VCaP (cell line): ENCODE data around the gene AMER3.
"Not testable (repeated sequence)": the region's sequence is repeated elsewhere in the genome, so short reads cannot be mapped to it uniquely, and the experiment has no call there.

ENCODE experiments used
- H3K27ac ChIP-seq: fragments of 450-650 bp; 2 replicates; pipeline ENCODE4 v1.5.1; 2017
- CTCF ChIP-seq: fragments of 450-650 bp; conservative IDR thresholded peaks from 2 replicates; pipeline ENCODE4 v1.5.1; 2017; ENCODE audit warnings: mild to moderate bottlenecking, moderate library complexity

AMER3 gene

GRCh38 chr2:130728007-130728454, 27.3 kb upstream of the AMER3 start:
- peak overlapping the region; percentile 82 for H3K27ac ChIP-seq
- TF ChIP-seq CTCF: no peak

DNA sequence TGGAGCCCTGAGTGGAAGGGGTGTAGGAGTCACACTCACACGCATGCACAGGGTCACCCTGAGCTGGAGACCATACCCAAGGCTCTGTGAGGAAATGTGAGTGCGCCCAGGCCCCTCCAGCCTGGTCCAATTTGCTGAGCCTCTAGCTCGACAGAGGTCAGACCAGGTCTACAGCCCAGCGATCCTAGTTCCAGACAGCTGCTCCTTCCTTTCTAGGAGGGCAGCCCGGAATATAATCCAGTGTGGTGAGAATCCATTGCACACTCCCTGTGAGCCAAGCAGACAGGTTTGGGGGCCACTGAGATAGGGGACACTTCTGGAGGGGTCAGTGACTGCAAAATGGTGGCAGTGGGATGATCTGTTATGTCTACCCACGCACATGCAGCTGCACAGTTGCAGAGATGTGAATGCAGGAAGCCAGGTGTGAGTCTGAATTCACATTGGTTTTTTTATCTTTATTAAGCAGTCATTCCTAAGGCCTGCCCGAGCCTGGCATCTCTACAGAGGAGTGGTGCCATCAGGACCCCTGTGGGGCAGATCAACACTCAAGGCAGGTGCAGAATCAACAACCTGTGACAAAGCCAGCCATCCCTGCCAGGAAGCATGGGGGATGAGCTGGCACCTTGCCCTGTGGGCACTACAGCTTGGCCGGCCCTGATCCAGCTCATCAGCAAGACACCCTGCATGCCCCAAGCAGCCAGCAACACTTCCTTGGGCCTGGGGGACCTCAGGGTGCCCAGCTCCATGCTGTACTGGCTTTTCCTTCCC, 26.6 kb upstream of the AMER3 start, which contains the start of gene GPR148:
Gene GPR148, plus strand, starts transcription at position 522 of the 768 bp plus-strand sequence. Its CDS starts 82 bp downstream, at position 604.
- peak within 1 kb of the TSS; percentile 82 for H3K27ac ChIP-seq

GRCh38 chr2:130729322-130730299, 25.7 kb upstream of the AMER3 start:
- H3K27ac ChIP-seq: no peak overlapping the region
- TF ChIP-seq CTCF: no peak

More for the DNA sequence above, 26.6 kb upstream of the AMER3 start, which contains the start of gene GPR148:
- no peak for TF ChIP-seq CTCF

- H3K27ac ChIP-seq: not testable (repeated sequence)
Measured at GRCh38 chr2:130732257-130732656, 23.1 kb upstream of the AMER3 start.

DNA sequence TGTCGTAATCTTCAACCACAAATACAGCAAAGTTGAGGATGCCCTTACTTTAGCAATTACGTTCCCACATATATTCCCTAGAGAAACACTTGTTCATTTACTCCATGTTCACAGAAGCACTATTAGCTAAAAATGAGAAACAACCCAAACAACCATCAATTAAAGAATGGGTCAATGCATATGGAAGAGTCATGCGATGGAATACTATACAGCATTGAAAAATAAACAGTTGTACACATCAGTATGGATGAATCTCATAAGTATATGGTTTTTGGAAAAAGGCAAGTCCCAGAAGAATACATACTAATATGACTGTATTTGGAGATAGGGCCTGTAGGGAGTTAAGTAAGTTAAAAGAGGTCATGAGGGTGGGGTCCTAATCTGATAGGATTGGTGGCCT, 20.1 kb upstream of the AMER3 start:
- no peak for TF ChIP-seq CTCF
- no peak overlapping the region for H3K27ac ChIP-seq

- no peak for TF ChIP-seq CTCF
- no peak overlapping the region for H3K27ac ChIP-seq
Measured at GRCh38 chr2:130736487-130736886, 18.9 kb upstream of the AMER3 start.

- TF ChIP-seq CTCF: no peak
- no peak overlapping the region for H3K27ac ChIP-seq
Measured at GRCh38 chr2:130737592-130737991, 17.7 kb upstream of the AMER3 start.
